ENCODE results near the gene ENTPD1. TPM values are rescaled to one million over a fixed set of nuclear protein-coding genes. Genes with fewer than 3 reads are reported as not detected.
A peak's percentile ranks its signal among the peaks of the same experiment; 100 is the strongest.

ENTPD1 gene
- total RNA-seq, 1 donor from 2014 or later: 34.5 TPM

GRCh38 chr10:95788830-95789229 is 32.9 kb downstream of the ENTPD1 start:
- Histone ChIP-seq H3K4me1 (peaks cover 38% of the 10 kb centered on the region), H3K9me3 (no peaks in the 10 kb centered on the region), H3K27me3 (ENCODE audit: low read depth) (no peaks in the 10 kb centered on the region), H3K36me3 (no peaks in the 10 kb centered on the region), H3K4me3 (no peak overlapping the region), H3K27ac (no peak overlapping the region)
- intact Hi-C loops (cut with DNase I): no loop called here
- TF ChIP-seq CTCF (IDR thresholded peaks at IDR 0.05): no peak
- no peak for DNase-seq
- no peak for ATAC-seq

GRCh38 chr10:95789902-95790301 is 33.9 kb downstream of the ENTPD1 start:
- Histone ChIP-seq H3K36me3 (no peaks in the 10 kb centered on the region), H3K27me3 (ENCODE audit: low read depth) (no peaks in the 10 kb centered on the region), H3K27ac (no peak overlapping the region), H3K9me3 (no peaks in the 10 kb centered on the region), H3K4me1 (peaks cover 37% of the 10 kb centered on the region), H3K4me3 (no peak overlapping the region)
- no peak for TF ChIP-seq CTCF (IDR thresholded peaks at IDR 0.05)
- ATAC-seq (no peak), DNase-seq (no peak)
- intact Hi-C loops (cut with DNase I): no loop called here

- no peak overlapping the region for H3K27ac ChIP-seq
- no peaks in the 10 kb centered on the region for H3K27me3 ChIP-seq (ENCODE audit: low read depth)
- TF ChIP-seq CTCF (IDR thresholded peaks at IDR 0.05): no peak
- H3K36me3 ChIP-seq: no peaks in the 10 kb centered on the region
- H3K9me3 ChIP-seq: no peaks in the 10 kb centered on the region
- no peak overlapping the region for H3K4me3 ChIP-seq
- peaks cover 44% of the 10 kb centered on the region for H3K4me1 ChIP-seq
- ATAC-seq (no peak), DNase-seq (no peak)
- intact Hi-C loops (cut with DNase I): no loop called here
Observed at GRCh38 chr10:95790982-95791381, 35.0 kb downstream of the ENTPD1 start.

GRCh38 chr10:95791425-95791979 is 35.5 kb downstream of the ENTPD1 start:
- intact Hi-C loops (cut with DNase I): no loop called here
- no peak for ATAC-seq
- H3K27ac ChIP-seq: peak overlapping the region; percentile 66
- no peaks in the 10 kb centered on the region for H3K36me3 ChIP-seq
- H3K9me3 ChIP-seq: no peaks in the 10 kb centered on the region
- H3K4me1 ChIP-seq: peaks cover 44% of the 10 kb centered on the region
- no peak overlapping the region for H3K4me3 ChIP-seq
- H3K27me3 ChIP-seq (ENCODE audit: low read depth): no peaks in the 10 kb centered on the region
- no peak for TF ChIP-seq CTCF (IDR thresholded peaks at IDR 0.05)
- no peak for DNase-seq

GRCh38 chr10:95792211-95792780 is 36.3 kb downstream of the ENTPD1 start:
- Histone ChIP-seq H3K27ac (peak overlapping the region; percentile 66), H3K4me1 (peaks cover 44% of the 10 kb centered on the region), H3K9me3 (no peaks in the 10 kb centered on the region), H3K4me3 (no peak overlapping the region), H3K27me3 (ENCODE audit: low read depth) (no peaks in the 10 kb centered on the region), H3K36me3 (no peaks in the 10 kb centered on the region)
- no peak for DNase-seq
- no peak for TF ChIP-seq CTCF (IDR thresholded peaks at IDR 0.05)
- intact Hi-C loops (cut with DNase I): no loop called here
- ATAC-seq: peak in 1 of 2 donors; percentile 35
